Pons (tissue), 1 donor: ENCODE data around the gene ABCC6.
"Not testable (repeated sequence)": the region's sequence is repeated elsewhere in the genome, so short reads cannot be mapped to it uniquely, and the experiment has no call there.

Experiments used
- DNase-seq: peaks from one replicate; pipeline ENCODE4 v3.0.0-alpha.2; 2016; ENCODE audit warnings: low spot score

Gene ABCC6

DNA sequence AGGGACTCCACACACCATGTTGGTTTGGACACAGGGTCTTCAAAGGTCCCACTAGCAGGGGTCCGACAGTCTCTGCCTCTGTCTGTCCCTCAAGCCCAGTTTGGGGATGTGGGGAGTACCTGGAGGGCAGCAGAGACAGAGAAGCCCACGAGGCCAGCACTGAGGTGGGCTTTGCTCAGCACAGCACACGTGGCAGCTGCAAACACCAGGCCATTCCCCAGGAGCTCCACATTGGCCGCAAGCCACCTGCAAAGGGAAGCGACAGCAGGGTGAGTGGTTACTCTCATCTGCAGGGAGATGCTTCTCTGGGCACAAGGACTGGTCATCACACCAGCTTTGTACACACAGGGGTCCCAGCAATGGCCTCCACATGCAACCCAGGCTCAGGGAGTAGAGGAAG is 62.0 kb downstream of the ABCC6 start:
- no peak for DNase-seq

DNA sequence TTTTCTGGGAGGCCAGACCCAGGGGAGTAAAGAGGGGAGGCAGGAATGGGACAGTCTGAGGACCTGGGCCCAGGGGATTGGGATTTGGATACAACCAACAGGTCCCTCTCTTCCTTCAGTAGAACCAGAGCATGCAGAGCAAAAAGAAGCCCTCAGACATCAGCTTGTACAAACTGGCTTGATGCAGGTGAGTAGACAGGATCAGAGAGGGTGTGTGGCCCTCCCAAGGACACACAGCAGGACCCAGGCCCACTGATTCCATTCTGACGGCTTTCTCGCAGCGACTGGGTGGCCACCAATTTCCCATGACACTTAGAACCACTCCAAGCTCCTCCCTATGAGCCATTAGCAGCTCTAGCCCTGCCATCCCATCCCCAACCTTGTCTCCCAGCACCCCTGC is 63.6 kb downstream of the ABCC6 start:
- DNase-seq, result no peak

DNA sequence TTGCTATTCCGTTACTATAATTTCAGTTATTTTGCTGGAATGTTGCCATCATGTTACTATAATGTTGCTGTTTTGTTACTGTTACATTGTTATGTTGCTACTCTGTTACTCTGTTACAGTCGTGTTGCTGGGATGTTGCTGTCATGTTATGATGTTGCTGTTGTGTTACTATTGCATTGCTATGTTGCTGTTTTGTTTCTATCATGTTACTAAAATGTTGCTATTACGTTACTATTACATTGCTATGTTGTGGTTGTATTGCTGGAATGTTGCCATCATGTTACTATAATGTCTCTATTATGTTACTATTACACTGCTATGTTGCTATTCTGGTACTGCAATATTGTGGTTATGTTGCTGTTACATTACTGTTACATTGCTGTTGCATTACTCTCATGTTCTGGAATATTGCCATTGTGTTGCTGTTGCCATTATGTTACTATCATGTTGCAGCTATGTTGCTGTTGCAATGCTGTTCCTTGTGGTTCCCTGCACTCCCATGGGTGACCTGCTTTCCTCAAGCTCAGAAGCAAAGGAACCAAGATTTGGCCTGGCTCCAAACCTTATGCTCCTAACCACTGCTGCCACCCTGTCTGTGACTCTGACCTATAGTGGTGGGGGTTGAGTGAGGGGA is 64.4 kb downstream of the ABCC6 start:
- no peak for DNase-seq

DNA sequence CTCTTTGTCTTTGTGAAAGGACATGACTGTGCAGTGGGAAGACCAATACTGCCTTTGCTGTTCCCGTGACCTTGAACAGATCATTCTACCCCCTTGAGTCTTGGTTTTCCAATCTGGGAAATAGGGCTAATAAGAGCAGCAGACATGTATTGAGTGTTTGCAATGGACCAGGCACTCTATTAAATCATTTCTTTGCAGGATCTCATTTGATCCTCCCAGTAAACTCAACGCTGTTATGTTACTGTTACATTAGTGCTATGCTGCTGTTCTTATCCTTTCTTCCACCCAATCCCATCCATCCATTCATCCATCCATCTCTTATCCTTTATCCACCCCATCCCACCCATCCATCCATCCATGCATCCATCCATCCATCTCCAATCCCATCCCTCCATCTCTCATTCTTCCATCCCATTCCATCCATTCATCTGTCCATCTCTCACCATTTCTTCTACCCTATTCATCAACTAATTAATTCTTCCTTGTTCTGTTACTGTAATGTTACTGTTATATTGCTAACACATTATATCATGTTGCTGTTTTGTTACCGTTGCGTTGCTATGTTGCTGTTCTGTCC is 65.1 kb downstream of the ABCC6 start:
- DNase-seq, result no peak

DNA sequence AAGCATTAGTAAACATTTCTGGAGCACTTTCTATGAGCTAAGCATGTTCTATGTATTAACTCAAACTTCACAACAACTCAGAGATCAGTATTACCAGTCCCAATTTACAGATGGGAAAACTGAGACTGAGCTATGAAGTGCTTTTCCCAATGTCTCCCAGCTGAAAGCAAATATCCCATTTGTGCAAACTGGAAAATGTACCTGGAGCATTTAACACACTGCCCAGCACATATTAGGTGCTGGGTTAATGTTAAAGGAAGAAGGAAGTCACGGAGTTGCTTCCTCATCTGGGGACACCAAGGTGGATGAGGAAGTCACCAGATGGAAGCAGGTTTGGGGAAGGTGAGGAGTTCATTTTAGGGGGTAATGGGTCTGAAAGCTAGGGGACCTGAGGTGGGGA is 66.1 kb downstream of the ABCC6 start:
- no peak for DNase-seq

DNA sequence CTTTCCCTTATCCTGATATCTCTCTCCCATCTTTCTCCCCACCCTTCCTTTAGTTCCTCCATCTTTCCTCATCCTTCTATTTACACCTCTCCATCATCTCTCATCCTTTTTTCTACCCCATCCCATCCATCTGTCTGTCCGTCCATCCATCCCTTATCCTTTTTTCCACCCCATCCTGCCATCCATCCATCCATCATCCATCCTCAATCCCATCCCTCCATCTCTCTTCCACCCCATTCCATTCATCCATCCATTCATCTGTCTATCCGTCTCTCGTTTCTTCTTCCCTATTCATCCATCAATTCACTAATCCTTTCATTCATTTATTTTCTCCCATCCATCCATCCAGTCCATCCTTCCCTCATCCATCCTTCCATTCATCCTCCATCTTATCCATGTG is 68.1 kb downstream of the ABCC6 start:
- DNase-seq, result no peak

DNA sequence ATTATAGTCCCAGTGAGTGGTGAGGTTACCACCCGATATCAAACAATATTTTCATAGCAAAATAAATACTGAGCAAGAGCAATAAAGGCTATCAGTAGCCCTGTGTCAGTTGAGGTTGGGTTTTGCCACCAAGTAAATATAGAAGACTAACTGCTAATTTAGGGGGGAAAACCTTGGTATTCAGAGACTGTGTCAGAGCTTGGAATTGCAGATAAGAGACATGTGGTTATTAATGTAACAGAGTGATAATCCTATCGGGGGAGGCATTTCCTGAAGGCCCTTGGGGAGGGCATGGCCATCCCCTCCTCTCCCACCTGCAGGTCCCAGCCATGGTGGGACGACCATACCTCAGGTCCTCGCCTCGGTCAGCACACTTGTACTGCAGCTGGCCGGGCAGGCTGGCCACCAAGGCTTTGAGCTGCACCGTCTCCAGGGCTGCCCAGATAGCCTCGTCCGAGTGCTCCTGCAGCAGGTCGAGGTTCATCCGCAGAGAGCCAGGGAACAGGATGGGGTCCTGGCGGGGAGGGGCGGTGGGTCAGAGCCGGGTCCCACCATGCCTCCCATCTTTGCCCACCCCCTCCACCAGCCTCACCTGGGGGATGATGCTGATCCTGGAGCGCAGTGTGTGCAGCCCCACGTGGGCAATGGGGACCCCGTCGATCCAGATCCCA is 68.9 kb downstream of the ABCC6 start:
- no peak for DNase-seq

DNA sequence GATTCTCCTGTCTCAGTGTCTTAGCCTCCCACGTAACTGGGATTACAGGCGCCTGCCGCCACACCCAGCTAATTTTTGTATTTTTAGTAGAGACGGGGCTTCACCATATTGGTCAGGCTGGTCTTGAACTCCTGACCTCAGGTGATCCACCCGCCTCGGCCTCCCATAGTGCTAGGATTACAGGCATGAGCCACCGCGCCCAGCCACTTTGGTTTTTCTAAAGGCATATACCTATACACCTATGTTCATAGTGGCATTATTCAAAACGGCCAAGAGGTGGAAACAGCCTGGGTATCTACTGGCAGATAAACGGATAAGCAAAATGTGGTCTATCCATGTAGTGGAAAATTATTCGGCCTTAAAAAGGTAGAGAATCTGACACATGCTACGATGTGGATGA is 70.3 kb downstream of the ABCC6 start:
- DNase-seq, result not testable (repeated sequence)

DNA sequence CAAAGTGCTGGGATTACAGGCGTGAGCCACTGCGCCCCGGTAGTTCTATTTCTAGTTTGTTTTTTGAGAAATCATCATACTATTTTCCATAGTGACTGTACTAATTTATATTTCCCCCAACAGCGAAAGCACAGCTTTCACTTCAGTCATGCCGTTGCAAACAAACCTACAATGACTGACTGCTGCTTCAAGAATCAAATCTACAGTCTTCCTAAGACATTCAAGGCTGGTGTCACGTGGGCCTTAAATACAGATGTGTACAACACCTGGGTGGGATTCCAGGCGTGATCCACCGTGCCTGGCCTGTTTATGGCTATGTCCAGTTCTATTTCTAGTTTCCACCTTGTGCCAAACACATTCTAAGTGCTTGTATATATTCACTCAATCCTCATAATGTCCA is 72.0 kb downstream of the ABCC6 start:
- DNase-seq, result no peak

DNA sequence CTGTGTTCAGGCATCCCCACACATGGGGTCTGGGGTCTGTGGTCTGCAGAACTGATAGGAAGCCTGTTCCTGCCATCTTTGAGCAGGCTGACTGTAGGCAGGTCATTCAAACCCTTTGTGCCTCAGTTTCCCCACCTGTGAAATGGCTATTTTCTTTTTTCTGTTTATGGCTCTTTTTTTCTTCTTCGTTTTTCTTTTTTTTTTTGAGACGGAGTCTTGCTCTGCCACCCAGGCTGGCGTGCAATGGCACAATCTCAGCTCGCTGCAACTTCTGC is 72.5 kb downstream of the ABCC6 start:
- DNase-seq, result no peak

DNA sequence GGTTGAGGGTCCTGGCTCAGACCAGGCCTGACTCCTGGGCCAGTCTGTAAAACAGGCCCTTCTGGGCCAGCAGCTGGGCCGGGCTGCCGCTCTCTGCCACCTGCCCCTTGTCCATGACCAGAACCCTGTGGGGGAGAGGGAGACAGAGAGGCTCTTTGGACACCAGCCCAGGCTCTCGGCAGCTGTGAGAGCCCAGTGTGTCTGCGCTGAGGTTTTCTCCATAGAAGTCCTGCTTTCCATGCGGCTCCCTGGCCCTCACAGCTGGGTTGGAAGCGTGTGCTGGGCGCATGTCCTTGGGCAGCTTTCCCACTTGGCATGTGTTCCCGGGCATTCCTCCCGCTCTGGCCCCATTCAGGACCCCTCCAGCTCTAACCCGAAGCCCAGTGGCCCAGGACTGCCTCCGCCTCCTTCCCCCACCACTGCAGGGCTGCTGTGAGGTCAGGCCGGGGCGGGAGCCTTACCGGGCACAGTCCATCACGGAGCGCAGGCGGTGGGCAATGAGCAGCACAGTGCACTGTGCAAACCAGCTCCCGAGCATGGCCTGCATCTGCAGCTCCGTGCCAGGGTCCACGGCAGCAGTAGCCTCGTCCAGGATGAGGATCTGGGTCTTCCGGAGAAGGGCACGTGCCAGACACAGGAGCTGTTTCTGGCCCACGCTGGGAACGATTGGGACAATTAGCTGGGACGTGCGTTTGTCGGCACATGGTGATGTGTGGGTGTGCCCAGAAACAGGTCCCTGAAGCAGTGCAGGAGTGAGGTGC is 73.0 kb downstream of the ABCC6 start:
- peak; percentile 94 for DNase-seq

DNA sequence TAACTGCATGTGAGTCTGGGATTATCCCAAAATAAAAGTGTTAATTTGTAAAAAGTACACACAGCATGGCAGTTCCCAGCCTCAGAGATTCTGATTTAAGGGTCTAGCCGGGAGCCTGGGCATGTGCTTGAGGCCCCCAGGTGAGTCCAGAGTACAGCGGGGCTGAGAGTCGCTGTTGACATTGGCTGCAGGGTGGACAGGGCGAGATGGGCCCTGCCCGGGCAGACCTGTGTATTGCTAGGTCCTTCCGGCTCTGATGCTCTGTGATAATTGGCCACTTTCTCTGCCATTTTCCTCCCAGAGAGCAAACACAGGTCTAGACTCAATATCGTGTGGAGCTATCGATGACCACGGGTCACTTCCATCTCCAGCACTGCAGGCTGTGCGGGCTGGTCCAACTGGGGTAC is 73.6 kb downstream of the ABCC6 start:
- DNase-seq, result no peak

DNA sequence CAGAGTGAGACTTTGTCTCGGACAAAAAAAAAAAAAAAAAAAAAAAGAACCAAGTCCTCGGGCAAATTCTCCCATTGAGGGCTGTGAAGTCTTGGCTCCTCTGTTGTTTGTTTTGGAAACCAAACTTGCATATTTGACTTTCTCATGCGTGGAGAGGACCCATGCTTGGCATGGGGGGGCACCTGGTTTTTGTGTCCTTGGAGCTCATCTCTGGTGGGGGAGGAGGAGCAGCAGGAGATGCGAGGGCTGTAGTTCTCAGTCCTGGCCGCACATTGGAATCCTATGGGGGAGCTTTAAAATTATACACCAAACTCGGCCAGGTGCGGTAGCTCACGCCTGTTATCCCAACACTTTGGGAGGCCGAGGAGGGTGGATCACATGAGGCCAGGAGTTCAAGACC is 74.5 kb downstream of the ABCC6 start:
- DNase-seq, result no peak

DNA sequence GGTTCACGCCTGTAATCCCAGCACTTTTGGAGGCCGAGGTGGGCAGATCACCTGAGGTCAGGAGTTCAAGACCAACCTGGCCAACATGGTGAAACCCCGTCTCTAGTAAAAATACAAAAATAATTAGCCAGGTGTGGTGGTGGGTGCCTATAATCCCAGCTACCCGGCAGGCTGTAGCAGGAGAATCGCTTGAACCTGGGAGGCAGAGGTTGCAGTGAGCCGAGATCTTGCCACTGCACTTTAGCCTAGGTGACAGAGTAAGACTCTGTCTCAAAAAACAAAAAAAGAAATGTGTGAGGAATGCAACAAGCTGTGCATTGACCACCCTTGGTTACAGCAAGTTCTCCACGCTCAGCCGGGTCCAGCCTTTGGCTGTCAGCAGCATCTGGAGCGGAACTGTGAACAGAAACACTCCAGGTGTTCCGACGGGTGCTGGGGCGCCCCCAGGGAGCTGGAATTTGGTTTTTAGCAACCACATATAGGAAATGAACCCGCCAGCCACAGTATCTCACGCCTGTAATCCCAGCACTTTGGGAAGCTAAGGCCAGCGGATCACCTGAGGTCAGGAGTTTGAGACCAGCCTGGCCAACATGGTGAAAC is 75.2 kb downstream of the ABCC6 start:
- DNase-seq, result not testable (repeated sequence)

DNA sequence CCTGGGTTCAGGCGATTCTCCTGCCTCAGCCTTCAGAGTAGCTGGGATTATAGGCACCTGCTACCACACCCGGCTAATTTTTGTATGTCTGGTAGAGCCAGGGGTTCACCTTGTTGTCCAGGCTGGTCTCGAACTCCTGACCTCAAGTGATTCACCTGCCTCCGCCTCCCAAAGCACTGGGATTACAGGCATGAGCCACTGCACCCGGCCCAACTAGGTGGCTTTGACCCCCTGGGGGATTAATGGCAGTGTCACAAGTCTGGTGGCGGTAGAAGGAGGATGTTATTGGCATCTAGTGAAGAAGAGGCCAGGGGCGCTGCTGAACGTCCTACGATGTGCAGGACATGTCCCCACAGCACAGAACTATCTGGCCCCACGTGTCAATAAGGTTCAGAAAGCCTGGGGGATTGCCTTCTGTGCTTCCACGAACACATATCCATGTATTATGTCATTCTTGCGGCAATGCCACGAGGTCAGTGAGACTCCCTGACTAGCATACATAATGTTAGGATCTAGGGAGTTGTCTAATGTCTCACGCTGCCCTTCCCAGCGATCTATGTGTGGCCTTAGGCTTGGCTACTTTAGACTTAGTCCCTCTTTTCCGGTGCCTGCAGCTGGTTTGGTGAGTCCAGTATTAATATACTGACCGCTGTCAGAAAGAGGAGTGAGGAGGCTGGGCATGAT is 75.8 kb downstream of the ABCC6 start:
- no peak for DNase-seq

DNA sequence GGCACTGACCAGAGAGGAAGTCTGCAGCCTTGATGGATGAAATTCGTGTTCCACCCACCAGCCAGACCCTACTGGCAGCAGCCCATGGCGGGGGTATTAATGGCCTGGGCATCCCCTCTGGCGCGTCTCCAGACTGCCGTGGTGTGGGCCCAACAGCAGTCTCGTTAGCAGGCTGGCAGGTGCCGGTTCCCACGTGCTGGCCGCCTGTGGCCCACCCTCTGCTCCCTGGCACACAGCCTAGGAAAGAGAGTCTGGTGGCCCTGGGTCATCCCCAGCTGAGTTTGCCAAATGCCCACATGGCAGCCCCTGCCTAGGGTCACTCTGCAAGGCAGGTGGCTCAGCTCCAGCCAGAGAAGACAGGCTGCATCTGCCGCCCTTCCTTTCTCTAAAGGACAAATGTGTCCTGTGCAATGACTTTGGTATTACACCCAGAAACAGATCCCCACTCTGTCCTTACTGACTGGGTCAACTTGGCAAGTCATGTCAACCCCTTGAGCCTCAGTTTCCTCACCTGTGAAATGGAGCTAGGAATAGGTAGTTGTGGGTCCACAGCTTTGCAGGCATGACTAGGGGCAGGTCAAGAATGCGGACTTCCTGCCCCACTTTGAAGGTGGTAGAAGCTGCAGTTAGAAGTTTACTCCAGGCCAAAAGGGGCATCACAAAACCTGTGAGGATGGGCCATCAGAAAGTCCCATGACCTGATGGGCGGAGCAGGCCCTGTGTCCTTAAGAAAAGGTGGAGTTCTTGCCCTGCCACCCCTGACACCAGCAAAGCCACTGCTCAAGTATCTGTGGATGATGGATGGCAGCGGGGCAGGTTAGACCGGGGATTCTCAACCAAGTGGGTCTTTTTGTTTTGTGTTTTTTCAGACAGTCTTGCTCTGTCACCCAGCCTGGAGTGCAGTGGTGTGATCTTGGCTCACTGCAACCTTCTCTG is 76.6 kb downstream of the ABCC6 start:
- DNase-seq, result no peak

DNA sequence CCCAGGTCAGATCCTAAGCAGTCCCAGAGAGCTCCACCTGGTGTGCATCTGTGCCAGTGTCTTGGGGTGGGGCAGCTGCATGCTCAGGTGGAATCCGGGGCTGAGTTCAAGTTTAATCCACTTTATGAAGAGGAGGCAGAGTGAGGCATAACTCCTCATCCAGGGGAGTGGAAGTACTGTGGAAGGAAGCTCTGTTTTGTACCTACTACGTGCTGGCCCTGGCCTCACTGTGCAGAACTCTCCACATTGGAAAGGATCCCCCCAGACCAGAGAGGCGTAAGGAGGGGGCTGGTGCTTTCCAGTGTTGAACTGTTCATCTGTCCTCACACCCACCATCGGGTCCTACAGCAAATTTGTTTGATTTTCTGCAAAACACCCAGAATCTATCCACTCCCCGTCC is 78.0 kb downstream of the ABCC6 start:
- no peak for DNase-seq

DNA sequence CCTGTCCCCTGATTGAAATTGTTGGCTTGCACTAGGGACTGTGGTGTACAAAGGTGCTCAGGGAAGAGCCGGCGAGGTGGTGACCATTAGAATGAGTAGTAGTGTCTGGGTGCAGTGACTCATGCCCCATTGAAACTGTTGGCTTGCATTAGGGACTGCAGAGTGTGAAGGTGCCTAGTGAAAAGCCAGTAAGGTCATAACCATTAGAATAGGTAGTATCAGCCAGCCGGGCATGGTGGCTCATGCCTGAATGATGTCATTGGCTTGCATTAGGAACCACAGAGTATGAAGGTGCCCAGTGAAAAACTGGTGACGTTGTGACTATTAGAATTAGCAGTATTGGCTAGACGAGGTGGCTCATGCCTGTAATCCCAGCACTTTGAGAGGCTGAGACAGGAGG is 78.9 kb downstream of the ABCC6 start:
- no peak for DNase-seq

DNA sequence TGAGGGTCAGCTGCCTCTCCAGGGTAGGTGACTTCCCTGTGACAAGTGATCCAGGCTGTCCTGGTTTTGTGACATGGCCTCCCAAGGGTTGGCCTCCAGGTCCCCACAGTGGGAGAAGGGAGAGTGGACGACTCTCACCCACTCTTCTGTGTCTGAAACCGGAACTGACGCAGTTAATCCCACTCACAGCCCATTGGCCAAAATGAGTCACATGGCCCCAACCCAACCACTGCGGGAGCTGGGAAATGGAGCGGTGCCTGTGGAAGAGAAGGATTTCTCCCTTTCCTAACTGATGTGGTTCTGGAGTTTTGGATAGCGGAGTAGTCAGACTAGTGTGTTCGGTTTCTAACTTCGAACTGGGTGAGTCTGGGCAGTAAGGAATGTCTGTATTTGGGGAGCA is 79.4 kb downstream of the ABCC6 start:
- no peak for DNase-seq

DNA sequence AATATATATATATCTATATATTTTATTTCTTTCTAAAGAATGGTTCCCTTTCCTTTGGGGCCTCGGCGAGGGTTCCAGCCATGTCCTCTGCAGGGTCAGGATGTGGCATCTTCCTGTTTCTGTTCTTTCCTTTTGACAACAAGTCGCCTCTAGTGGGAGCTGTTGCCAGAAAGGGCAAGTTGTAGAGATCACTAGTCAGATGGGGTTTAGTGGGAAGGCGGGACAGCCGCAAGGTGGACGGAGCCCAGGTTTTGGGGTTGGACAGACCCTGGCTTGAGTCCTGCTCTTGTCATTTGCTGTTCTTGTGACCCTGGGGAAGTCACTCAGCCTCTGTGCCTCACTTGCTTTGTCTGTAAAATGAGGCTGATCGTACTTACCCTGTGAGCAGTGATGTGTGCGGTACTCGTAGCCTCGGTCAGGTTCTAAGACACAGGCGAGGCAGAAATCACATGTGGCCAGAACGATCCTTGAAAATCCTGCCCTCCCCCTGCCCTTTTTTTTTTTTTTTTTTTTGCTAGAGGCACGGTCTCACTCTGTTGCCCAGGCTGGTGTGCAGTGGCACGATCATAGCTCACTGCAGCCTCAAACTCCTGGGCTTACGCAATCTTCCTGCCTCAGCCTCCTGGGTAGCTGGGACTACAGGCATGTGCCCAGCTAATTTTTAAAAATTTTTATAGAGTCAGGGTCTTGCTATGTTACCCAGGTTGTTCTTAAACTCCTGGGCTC is 80.1 kb downstream of the ABCC6 start:
- no peak for DNase-seq
